B cell (primary cell): Measurements from ENCODE around the gene BMPER. TPM values are rescaled to one million over a fixed set of nuclear protein-coding genes. Genes with fewer than 3 reads are reported as not detected.

Experiments used
- ATAC-seq: fragments of 200-7000 bp; cut with Tn5 transposase; one replicate; pipeline ENCODE4 v1.10.0; 2021; ENCODE audit warnings: low read depth, mild to moderate bottlenecking, moderate number of reproducible peaks, moderate library complexity
- CTCF ChIA-PET: fragments of 350-600 bp; sonication (Branson Sonifier 250); formaldehyde crosslinking; loops from one replicate; lab custom pipeline; 2021; ENCODE audit warnings: antibody characterized with exemption, inconsistent platforms; lab: Charles Lee
- POLR2A ChIA-PET: fragments of 350-600 bp; sonication (Branson Sonifier 250); formaldehyde crosslinking; loops from one replicate; lab custom pipeline; 2021; ENCODE audit warnings: antibody characterized with exemption; lab: Charles Lee
- DNase-seq: peaks from one replicate; pipeline ENCODE4 v3.0.0; 2013
- H2AFZ ChIP-seq: 2 replicates; pipeline ENCODE4 v1.6.1; 2012; ENCODE audit warnings: mild to moderate bottlenecking, low read depth, low read length; ENCODE audit not compliant: insufficient read depth, poor library complexity, severe bottlenecking
- H3K27ac ChIP-seq, 2 donors: 1 replicate in 1 of 2; 2 replicates in 1 of 2; pipeline ENCODE4 v1.5.1; 2012 to 2013; ENCODE audit warnings: low read length in 2 of 2, mild to moderate bottlenecking in 2 of 2, moderate library complexity in 1 of 2
- H3K27me3 ChIP-seq, 4 experiments: fragments of 200-600 bp in 1 of 4; sonication (generic) in 1 of 4; replicated peaks in 1 of 4; 1 replicate in 2 of 4; 2 replicates in 2 of 4; pipeline versions ENCODE4 v1.6.1 to v1.7.0; 2013 to 2016; ENCODE audit warnings: low read length in 3 of 4, mild to moderate bottlenecking in 2 of 4, mixed read lengths in 1 of 4, moderate library complexity in 1 of 4; ENCODE audit not compliant: insufficient read depth in 4 of 4, control insufficient read depth in 3 of 4; ENCODE audit errors: control extremely low read depth in 1 of 4
- H3K36me3 ChIP-seq, 2 experiments: replicated peaks in 1 of 2; 1 replicate in 1 of 2; 2 replicates in 1 of 2; pipeline versions ENCODE4 v1.6.1 to v1.7.1; 2013; ENCODE audit warnings: low read length in 1 of 2; ENCODE audit not compliant: insufficient read depth in 2 of 2, control insufficient read depth in 1 of 2; ENCODE audit errors: control extremely low read depth in 1 of 2, extremely low read depth in 1 of 2
- H3K4me1 ChIP-seq, 2 donors: fragments of 200-600 bp in 1 of 2; sonication (generic) in 1 of 2; 1 replicate in 1 of 2; 2 replicates in 1 of 2; pipeline versions ENCODE4 v1.5.1 to v1.6.1; 2013 to 2017; ENCODE audit warnings: low read length in 2 of 2; ENCODE audit not compliant: control insufficient read depth in 2 of 2, insufficient read depth in 2 of 2
- H3K4me2 ChIP-seq: replicated peaks from 2 replicates; pipeline ENCODE3; 2012; ENCODE audit warnings: mild to moderate bottlenecking, low read depth, low read length; ENCODE audit not compliant: poor library complexity, severe bottlenecking
- H3K4me3 ChIP-seq, 5 experiments: fragments of 200-600 bp in 1 of 5; sonication (generic) in 1 of 5; 1 replicate in 3 of 5; 2 replicates in 2 of 5; pipeline versions ENCODE4 v1.5.1 to v1.7.0; 2011 to 2016; ENCODE audit warnings: low read length in 4 of 5, mild to moderate bottlenecking in 4 of 5, low read depth in 2 of 5, control low read depth in 1 of 5, moderate library complexity in 1 of 5; ENCODE audit not compliant: insufficient read depth in 1 of 5; ENCODE audit errors: control extremely low read depth in 1 of 5, extremely low read depth in 1 of 5
- H3K79me2 ChIP-seq: fragments of 200-600 bp; sonication (generic); one replicate; pipeline ENCODE4 v1.6.0; 2016; ENCODE audit warnings: low read length; ENCODE audit not compliant: control insufficient read depth, insufficient read depth
- H3K9ac ChIP-seq: fragments of 200-600 bp; sonication (generic); 2 replicates; pipeline ENCODE4 v1.6.1; 2017; ENCODE audit warnings: mild to moderate bottlenecking, low read length, moderate library complexity
- H3K9me3 ChIP-seq, 3 donors: one replicate each; pipeline versions ENCODE4 v1.6.1 to v1.7.1; 2013; ENCODE audit warnings: low read length in 2 of 3; ENCODE audit not compliant: control insufficient read depth in 2 of 3, insufficient read depth in 1 of 3; ENCODE audit errors: control extremely low read depth in 1 of 3
- H4K20me1 ChIP-seq: 2 replicates; pipeline ENCODE4 v1.6.0; 2012; ENCODE audit warnings: mild to moderate bottlenecking, low read length; ENCODE audit not compliant: insufficient read depth, control insufficient read depth, poor library complexity, severe bottlenecking
- H3K27ac Mint-ChIP-seq: one replicate; pipeline ENCODE4 v1.8.0; 2021; ENCODE audit warnings: mixed read lengths
- H3K27me3 Mint-ChIP-seq: one replicate; pipeline ENCODE4 v1.8.0; 2021; ENCODE audit warnings: mixed read lengths
- H3K4me1 Mint-ChIP-seq: one replicate; pipeline ENCODE4 v1.8.0; 2021; ENCODE audit warnings: mixed read lengths
- H3K4me3 Mint-ChIP-seq: one replicate; pipeline ENCODE4 v1.8.0; 2021; ENCODE audit warnings: mixed read lengths
- H3K9me3 Mint-ChIP-seq: one replicate; pipeline ENCODE4 v1.8.0; 2022; ENCODE audit warnings: mixed read lengths; ENCODE audit not compliant: insufficient read depth
- EZH2 ChIP-seq: IDR thresholded peaks from 2 replicates; pipeline ENCODE4 v1.6.1; 2012; ENCODE audit warnings: borderline replicate concordance, low read depth, mild to moderate bottlenecking, moderate library complexity, low read length; ENCODE audit not compliant: insufficient read depth, poor library complexity, severe bottlenecking
- WGBS: methylation state at CpG from one replicate; pipeline ENCODE4 v1.1.5; 2013; ENCODE audit warnings: missing lambda C conversion rate; ENCODE audit not compliant: insufficient coverage; 5-methylcytosine and 5-hydroxymethylcytosine counted together
- intact Hi-C: fragments of 100-400 bp; cut with micrococcal nuclease; formaldehyde crosslinking; loops from one replicate; pipeline ENCODE4 v1.10.0; 2022
- polyA plus RNA-seq: library from polyadenylated mRNA; depleted of rRNA; stranded (reverse); fragments of >200 nt; gene quantifications from 2 replicates; pipeline ENCODE4 v1.2.3, GENCODE V29; 2012
- total RNA-seq, 2 donors: library from RNA; stranded (reverse); fragments of 120-200 nt in 1 of 2; gene quantifications; 1 replicate in 1 of 2; 2 replicates in 1 of 2; pipeline versions ENCODE4 v1.2.3 to v1.2.4, GENCODE V29; 2013 to 2022
- TF ChIP-seq, protein P1 (sequence below): fragments of 200-600 bp; IDR thresholded peaks from one replicate; pipeline ENCODE4 v1.8.0; 2022; ENCODE audit warnings: antibody characterized with exemption, mild to moderate bottlenecking

Gene BMPER
- total and polyA plus RNA-seq, 2 donors (not counting 1 experiment from before 2014, with no cell fraction given) = not detected

DNA sequence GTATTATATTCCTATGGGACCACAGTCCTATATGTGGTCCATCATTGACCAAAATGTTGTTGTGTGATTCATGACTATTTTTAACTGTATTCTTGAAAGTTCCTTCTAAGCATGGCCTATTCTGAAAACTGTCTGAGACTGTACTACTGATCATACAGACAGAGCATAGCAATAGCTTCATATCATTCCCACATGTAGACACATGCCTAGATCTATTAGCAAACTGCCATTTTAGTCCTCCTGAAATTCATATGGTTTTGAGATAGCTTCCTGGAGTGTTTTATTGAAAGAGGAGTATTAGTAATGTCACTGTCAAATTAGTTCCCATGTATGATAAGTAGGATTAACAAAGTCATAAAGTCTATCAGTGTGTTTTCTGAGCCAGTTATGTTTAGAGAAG, 157.5 kb downstream of the BMPER start:
- no peak overlapping the region for H3K27ac Mint-ChIP-seq
- no peaks in the 10 kb centered on the region for H3K9me3 ChIP-seq
- DNase-seq (no peak), ATAC-seq (no peak)
- no peaks in the 10 kb centered on the region for H3K4me1 Mint-ChIP-seq
- no peak overlapping the region for H2AFZ ChIP-seq
- no peaks in the 10 kb centered on the region for H3K27me3 ChIP-seq
- no peak overlapping the region for H3K4me3 ChIP-seq
- H3K9ac ChIP-seq = no peak overlapping the region
- no peaks in the 10 kb centered on the region for H3K9me3 Mint-ChIP-seq
- H3K27ac ChIP-seq = no peak overlapping the region
- peaks cover 5% of the 10 kb centered on the region for H3K27me3 Mint-ChIP-seq
- H3K79me2 ChIP-seq = no peaks in the 10 kb centered on the region
- POLR2A ChIA-PET = no interaction called here
- H3K36me3 ChIP-seq = no peaks in the 10 kb centered on the region
- H4K20me1 ChIP-seq = no peaks in the 10 kb centered on the region
- intact Hi-C loops = no loop called here
- H3K4me3 Mint-ChIP-seq = no peak overlapping the region
- no peak overlapping the region for H3K4me2 ChIP-seq
- TF ChIP-seq, protein P1, sequence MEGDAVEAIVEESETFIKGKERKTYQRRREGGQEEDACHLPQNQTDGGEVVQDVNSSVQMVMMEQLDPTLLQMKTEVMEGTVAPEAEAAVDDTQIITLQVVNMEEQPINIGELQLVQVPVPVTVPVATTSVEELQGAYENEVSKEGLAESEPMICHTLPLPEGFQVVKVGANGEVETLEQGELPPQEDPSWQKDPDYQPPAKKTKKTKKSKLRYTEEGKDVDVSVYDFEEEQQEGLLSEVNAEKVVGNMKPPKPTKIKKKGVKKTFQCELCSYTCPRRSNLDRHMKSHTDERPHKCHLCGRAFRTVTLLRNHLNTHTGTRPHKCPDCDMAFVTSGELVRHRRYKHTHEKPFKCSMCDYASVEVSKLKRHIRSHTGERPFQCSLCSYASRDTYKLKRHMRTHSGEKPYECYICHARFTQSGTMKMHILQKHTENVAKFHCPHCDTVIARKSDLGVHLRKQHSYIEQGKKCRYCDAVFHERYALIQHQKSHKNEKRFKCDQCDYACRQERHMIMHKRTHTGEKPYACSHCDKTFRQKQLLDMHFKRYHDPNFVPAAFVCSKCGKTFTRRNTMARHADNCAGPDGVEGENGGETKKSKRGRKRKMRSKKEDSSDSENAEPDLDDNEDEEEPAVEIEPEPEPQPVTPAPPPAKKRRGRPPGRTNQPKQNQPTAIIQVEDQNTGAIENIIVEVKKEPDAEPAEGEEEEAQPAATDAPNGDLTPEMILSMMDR = no peak
- TF ChIP-seq EZH2 = no peak
- CTCF ChIA-PET = no interaction called here
- H3K4me1 ChIP-seq = no peaks in the 10 kb centered on the region

GRCh38 chr7:34064519-34065158, 159.3 kb downstream of the BMPER start:
- H3K4me1 Mint-ChIP-seq = no peaks in the 10 kb centered on the region
- CTCF ChIA-PET = no interaction called here
- H3K79me2 ChIP-seq = no peaks in the 10 kb centered on the region
- H3K9me3 Mint-ChIP-seq = no peaks in the 10 kb centered on the region
- no peak overlapping the region for H3K27ac ChIP-seq
- intact Hi-C loops = no loop called here
- POLR2A ChIA-PET = no interaction called here
- H3K4me2 ChIP-seq = no peak overlapping the region
- 100% methylated on average over 2 of the region's 4 CpGs for WGBS
- no peak overlapping the region for H3K27ac Mint-ChIP-seq
- no peaks in the 10 kb centered on the region for H3K27me3 Mint-ChIP-seq
- no peaks in the 10 kb centered on the region for H3K4me1 ChIP-seq
- H3K9ac ChIP-seq = no peak overlapping the region
- H3K9me3 ChIP-seq = no peaks in the 10 kb centered on the region
- H2AFZ ChIP-seq = no peak overlapping the region
- H3K4me3 Mint-ChIP-seq = no peak overlapping the region
- TF ChIP-seq EZH2 = no peak
- TF ChIP-seq, protein P1 = no peak
- ATAC-seq (no peak), DNase-seq (no peak)
- H3K27me3 ChIP-seq = no peaks in the 10 kb centered on the region
- no peaks in the 10 kb centered on the region for H4K20me1 ChIP-seq
- H3K36me3 ChIP-seq = no peaks in the 10 kb centered on the region
- no peak overlapping the region for H3K4me3 ChIP-seq
